ENCODE measurements around the gene RABEP2. TPM values are rescaled to one million over a fixed set of nuclear protein-coding genes. Genes with fewer than 3 reads are reported as not detected.

Gene RABEP2
- total RNA-seq, 1 donor from 2014 or later = 110 TPM

- no peak overlapping the region for H3K27ac Mint-ChIP-seq
- TF ChIP-seq CTCF (IDR thresholded peaks at IDR 0.05) = no peak
- ChIA-PET CTCF (no interaction called here), POLR2A (no interaction called here)
- H3K4me3 Mint-ChIP-seq = no peak overlapping the region
- intact Hi-C loops (cut with micrococcal nuclease) = no loop called here
- H3K27me3 Mint-ChIP-seq = no peaks in the 10 kb centered on the region
- no peaks in the 10 kb centered on the region for H3K4me1 Mint-ChIP-seq
- ATAC-seq (ENCODE audit: low read depth) (no peak), DNase-seq (no peak)
- no peaks in the 10 kb centered on the region for H3K9me3 Mint-ChIP-seq
- peaks cover 58% of the 10 kb centered on the region for H3K36me3 Mint-ChIP-seq (ENCODE audit: low read depth)
These were observed 39.5 kb upstream of the RABEP2 start for GRCh38 chr16:28964496-28964895.

- intact Hi-C loops (cut with micrococcal nuclease) = no loop called here
- ChIA-PET POLR2A (no interaction called here), CTCF (no interaction called here)
- TF ChIP-seq CTCF (IDR thresholded peaks at IDR 0.05) = no peak
- H3K4me1 Mint-ChIP-seq = no peaks in the 10 kb centered on the region
- no peak overlapping the region for H3K27ac Mint-ChIP-seq
- H3K9me3 Mint-ChIP-seq = no peaks in the 10 kb centered on the region
- DNase-seq = no peak
- H3K36me3 Mint-ChIP-seq (ENCODE audit: low read depth) = peaks cover 62% of the 10 kb centered on the region
- no peak for ATAC-seq (ENCODE audit: low read depth)
- H3K27me3 Mint-ChIP-seq = no peaks in the 10 kb centered on the region
- H3K4me3 Mint-ChIP-seq = no peak overlapping the region
These were observed 39.0 kb upstream of the RABEP2 start for GRCh38 chr16:28964072-28964471.

GRCh38 chr16:28958836-28959235 lies 33.8 kb upstream of the RABEP2 start:
- H3K4me1 Mint-ChIP-seq = peaks cover 2% of the 10 kb centered on the region
- POLR2A ChIA-PET = no interaction called here
- H3K27me3 Mint-ChIP-seq = no peaks in the 10 kb centered on the region
- peaks cover 71% of the 10 kb centered on the region for H3K36me3 Mint-ChIP-seq (ENCODE audit: low read depth)
- H3K27ac Mint-ChIP-seq = no peak overlapping the region
- ATAC-seq (ENCODE audit: low read depth) (no peak), DNase-seq (no peak)
- H3K4me3 Mint-ChIP-seq = no peak overlapping the region
- CTCF ChIA-PET = no interaction called here
- H3K9me3 Mint-ChIP-seq = no peaks in the 10 kb centered on the region
- intact Hi-C loops (cut with micrococcal nuclease) = no loop called here
- TF ChIP-seq CTCF (IDR thresholded peaks at IDR 0.05) = no peak

- H3K4me1 Mint-ChIP-seq = peaks cover 2% of the 10 kb centered on the region
- intact Hi-C loops (cut with micrococcal nuclease) = no loop called here
These were observed 33.2 kb upstream of the RABEP2 start for GRCh38 chr16:28958216-28958615.

GRCh38 chr16:28951410-28951943 lies 26.4 kb upstream of the RABEP2 start:
- Mint-ChIP-seq H3K4me3 (peak overlapping the region; percentile 91), H3K27me3 (no peaks in the 10 kb centered on the region), H3K27ac (peak overlapping the region; percentile 72), H3K4me1 (peaks cover 24% of the 10 kb centered on the region), H3K36me3 (ENCODE audit: low read depth) (peaks cover 34% of the 10 kb centered on the region), H3K9me3 (no peaks in the 10 kb centered on the region)
- POLR2A ChIA-PET = interaction anchor here (0.6 to 2.2 kb wide), 4 partner anchors 15 to 452 kb away, joined by 3 to 20 read pairs (median 3); partner anchors contain the start of genes CD19 and TUFM
- TF ChIP-seq CTCF (IDR thresholded peaks at IDR 0.05) = no peak
- no peak for ATAC-seq (ENCODE audit: low read depth)
- intact Hi-C loops (cut with micrococcal nuclease) = no loop called here
- no peak for DNase-seq
- CTCF ChIA-PET = no interaction called here

More at GRCh38 chr16:28958216-28958615, 33.2 kb upstream of the RABEP2 start:
- Mint-ChIP-seq H3K9me3 (no peaks in the 10 kb centered on the region), H3K27me3 (no peaks in the 10 kb centered on the region), H3K36me3 (ENCODE audit: low read depth) (peaks cover 69% of the 10 kb centered on the region), H3K4me3 (no peak overlapping the region), H3K27ac (no peak overlapping the region)
- ATAC-seq (ENCODE audit: low read depth) (no peak), DNase-seq (no peak)
- CTCF ChIA-PET = no interaction called here
- POLR2A ChIA-PET = no interaction called here
- no peak for TF ChIP-seq CTCF (IDR thresholded peaks at IDR 0.05)

Data from activated B cell treated with CpG ODN at 0.5 μM for 24 hours (primary cell).